Prostate gland (tissue), 2 donors: Measurements from ENCODE around the gene PINLYP. TPM values are rescaled to one million over a fixed set of nuclear protein-coding genes. Genes with fewer than 3 reads are reported as not detected.

Experiments
- DNase-seq: peaks from one replicate; pipeline ENCODE4 v3.0.0-alpha.2; 2019; ENCODE audit warnings: low spot score
- H3K27ac ChIP-seq, 2 donors: fragments of 200-600 bp; sonication (generic); 2 replicates each; pipeline ENCODE4 v1.5.1; 2017 to 2019
- H3K27me3 ChIP-seq: fragments of 200-600 bp; sonication (generic); replicated peaks from 2 replicates; pipeline ENCODE4 v1.5.1; 2019; ENCODE audit not compliant: insufficient read depth
- H3K36me3 ChIP-seq, 2 donors: fragments of 200-600 bp; sonication (generic); 1 replicate in 1 of 2; 2 replicates in 1 of 2; pipeline versions ENCODE4 v1.5.1 to v1.8.1; 2017 to 2019
- H3K4me1 ChIP-seq: fragments of 200-600 bp; sonication (generic); replicated peaks from 2 replicates; pipeline ENCODE4 v1.5.1; 2019
- H3K4me3 ChIP-seq, 2 donors: fragments of 200-600 bp; sonication (generic); 2 replicates each; pipeline ENCODE4 v1.5.1; 2017 to 2019
- H3K9me3 ChIP-seq: fragments of 200-600 bp; sonication (generic); 2 replicates; pipeline ENCODE4 v1.5.1; 2017
- POLR2A ChIP-seq: fragments of 450-650 bp; IDR thresholded peaks from one replicate; pipeline ENCODE4 v1.6.1; 2016; ENCODE audit warnings: antibody characterized with exemption, mild to moderate bottlenecking
- POLR2AphosphoS5 ChIP-seq: sonication (generic); formaldehyde crosslinking; IDR thresholded peaks from one replicate; pipeline ENCODE4 v1.6.1; 2017; ENCODE audit warnings: antibody characterized with exemption
- WGBS: methylation state at CpG from one replicate; pipeline ENCODE4 v1.1.5; 2018; 5-methylcytosine and 5-hydroxymethylcytosine counted together
- intact Hi-C: fragments of 100-400 bp; cut with DNase I; formaldehyde crosslinking; loops from one replicate; pipeline ENCODE4 v1.14.2; 2022
- total RNA-seq, 2 donors: library from RNA; depleted of rRNA; stranded (reverse); fragments of >200 nt; gene quantifications; one replicate each; pipeline ENCODE4 v1.1.0, GENCODE V29; 2016
- TF ChIP-seq, protein P1 (sequence below), 4 experiments: fragments of 200-600 bp in 2 of 4; fragments of 450-650 bp in 2 of 4; sonication (generic) in 2 of 4; IDR thresholded peaks; 1 replicate in 3 of 4; 2 replicates in 1 of 4; pipeline ENCODE4 v1.5.1; 2016 to 2019; ENCODE audit warnings: antibody characterized with exemption in 4 of 4, mild to moderate bottlenecking in 2 of 4, moderate library complexity in 2 of 4

The PINLYP gene
- total RNA-seq, 2 donors from 2014 or later = 4.8 to 7.8 TPM

DNA sequence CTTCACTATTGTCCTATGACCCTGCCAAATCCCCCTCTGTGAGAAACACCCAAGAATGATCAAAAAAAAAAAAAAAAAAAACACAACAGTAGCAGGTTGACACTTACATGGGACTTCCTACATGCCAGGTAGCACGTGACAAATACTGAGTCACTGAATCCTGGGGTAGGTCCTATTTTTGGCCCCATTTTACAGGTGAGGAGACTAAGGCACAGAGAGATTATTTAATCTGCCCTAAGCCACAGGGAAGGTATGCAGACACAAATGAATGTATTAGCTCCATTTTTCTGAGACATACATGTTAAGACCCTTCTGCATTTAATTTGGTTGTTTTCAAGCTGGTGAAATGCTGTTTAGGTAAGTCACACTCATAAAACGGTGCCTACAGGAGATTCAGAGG, 26.9 kb upstream of the PINLYP start:
- Histone ChIP-seq H3K9me3 (no peaks in the 10 kb centered on the region), H3K4me1 (no peaks in the 10 kb centered on the region), H3K27me3 (no peaks in the 10 kb centered on the region), H3K27ac (no peak overlapping the region), H3K4me3 (no peak overlapping the region), H3K36me3 (peaks cover 7 to 15% of the 10 kb centered on the region in 2 donors)
- TF ChIP-seq POLR2A (no peak), POLR2AphosphoS5 (no peak)
- TF ChIP-seq, protein P1, sequence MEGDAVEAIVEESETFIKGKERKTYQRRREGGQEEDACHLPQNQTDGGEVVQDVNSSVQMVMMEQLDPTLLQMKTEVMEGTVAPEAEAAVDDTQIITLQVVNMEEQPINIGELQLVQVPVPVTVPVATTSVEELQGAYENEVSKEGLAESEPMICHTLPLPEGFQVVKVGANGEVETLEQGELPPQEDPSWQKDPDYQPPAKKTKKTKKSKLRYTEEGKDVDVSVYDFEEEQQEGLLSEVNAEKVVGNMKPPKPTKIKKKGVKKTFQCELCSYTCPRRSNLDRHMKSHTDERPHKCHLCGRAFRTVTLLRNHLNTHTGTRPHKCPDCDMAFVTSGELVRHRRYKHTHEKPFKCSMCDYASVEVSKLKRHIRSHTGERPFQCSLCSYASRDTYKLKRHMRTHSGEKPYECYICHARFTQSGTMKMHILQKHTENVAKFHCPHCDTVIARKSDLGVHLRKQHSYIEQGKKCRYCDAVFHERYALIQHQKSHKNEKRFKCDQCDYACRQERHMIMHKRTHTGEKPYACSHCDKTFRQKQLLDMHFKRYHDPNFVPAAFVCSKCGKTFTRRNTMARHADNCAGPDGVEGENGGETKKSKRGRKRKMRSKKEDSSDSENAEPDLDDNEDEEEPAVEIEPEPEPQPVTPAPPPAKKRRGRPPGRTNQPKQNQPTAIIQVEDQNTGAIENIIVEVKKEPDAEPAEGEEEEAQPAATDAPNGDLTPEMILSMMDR (IDR thresholded peaks at IDR 0.05) = no peak
- WGBS = 90% methylated on average over 2 of the region's 2 CpGs
- no peak for DNase-seq
- intact Hi-C loops = no loop called here

DNA sequence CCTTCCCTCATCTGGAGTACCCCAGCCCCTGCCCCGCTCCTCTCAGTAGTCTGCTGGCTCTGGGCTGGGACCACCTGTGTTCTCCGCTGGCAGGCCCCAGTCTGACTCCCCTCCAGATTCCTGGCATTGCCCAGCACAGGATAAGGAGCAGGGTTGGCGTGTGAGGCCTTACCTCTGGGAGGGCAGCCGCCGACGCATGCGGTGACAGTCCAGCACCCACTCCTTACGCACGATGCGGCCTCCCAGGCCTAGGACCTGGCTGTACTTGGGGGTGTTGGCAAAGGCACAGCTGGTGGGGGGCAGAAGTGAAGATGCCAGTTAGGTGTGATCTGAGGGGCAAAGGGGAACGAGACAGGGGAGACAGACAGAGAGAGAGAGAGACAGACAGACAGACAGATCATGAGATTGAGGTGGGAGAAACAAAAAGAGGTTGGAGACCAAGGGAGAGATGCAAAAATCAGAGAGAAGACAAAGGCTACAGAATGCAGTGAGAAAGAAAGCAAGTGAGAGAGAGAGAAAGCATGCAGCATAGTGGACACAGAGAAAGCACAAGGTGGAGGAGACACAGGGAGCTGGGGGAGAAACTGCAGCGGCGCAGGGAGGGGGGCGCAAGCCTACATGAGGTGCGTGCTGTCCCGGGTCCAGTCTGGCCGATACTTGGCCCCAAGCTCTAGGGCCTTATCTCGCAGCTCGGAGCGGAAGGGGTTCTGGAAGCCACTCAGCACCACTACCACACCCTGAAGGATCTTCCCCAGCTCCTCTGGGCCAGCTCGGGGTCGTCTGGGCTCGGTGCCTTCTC, 24.0 kb upstream of the PINLYP start:
- Histone ChIP-seq H3K4me1 (no peaks in the 10 kb centered on the region), H3K27me3 (no peaks in the 10 kb centered on the region), H3K27ac (no peak overlapping the region), H3K4me3 (no peak overlapping the region), H3K9me3 (no peaks in the 10 kb centered on the region), H3K36me3 (peaks cover 6 to 11% of the 10 kb centered on the region in 2 donors)
- 96% methylated on average over 23 of the region's 23 CpGs for WGBS
- TF ChIP-seq POLR2A (no peak), POLR2AphosphoS5 (no peak)
- TF ChIP-seq, protein P1 (IDR thresholded peaks at IDR 0.05) = no peak
- no peak for DNase-seq
- intact Hi-C loops = no loop called here

DNA sequence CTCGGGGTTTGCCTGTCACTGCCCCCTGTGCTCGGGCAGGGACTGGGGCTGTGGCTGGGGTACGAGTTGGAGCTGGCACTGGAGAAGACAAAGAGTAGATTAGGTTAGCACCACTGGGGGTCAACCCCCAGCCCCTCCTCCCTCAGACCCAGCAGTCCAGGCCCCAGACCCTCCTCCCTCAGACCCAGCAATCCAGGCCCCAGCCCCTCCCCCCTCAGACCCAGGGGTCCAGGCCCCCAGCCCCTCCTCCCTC, 23.5 kb upstream of the PINLYP start:
- WGBS = 86% methylated on average over 3 of the region's 3 CpGs
- Histone ChIP-seq H3K4me3 (no peak overlapping the region), H3K27me3 (no peaks in the 10 kb centered on the region), H3K36me3 (peaks cover 6 to 11% of the 10 kb centered on the region in 2 donors), H3K4me1 (no peaks in the 10 kb centered on the region), H3K27ac (no peak overlapping the region), H3K9me3 (no peaks in the 10 kb centered on the region)
- TF ChIP-seq POLR2A (no peak), POLR2AphosphoS5 (no peak)
- TF ChIP-seq, protein P1 (IDR thresholded peaks at IDR 0.05) = no peak
- no peak for DNase-seq
- intact Hi-C loops = no loop called here

DNA sequence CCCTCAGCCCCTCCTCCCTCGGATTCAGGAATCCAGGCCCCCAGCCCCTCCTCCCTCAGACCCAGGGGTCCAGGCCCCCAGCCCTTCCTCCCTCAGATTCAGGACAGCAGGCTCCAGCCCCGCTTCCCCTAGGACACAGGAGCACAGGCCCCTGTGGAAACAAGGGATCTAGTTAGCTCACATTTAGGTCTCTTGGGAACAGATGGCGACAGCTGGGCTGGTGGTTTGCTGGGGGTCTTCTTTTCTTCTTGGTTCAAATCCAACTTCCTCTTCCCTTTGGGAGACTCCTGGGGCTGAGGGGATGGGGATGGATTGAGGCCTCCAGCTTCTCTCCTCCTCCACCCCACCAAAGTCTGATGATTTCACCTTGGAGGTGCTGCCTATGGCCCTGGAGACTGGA, 23.0 kb upstream of the PINLYP start:
- Histone ChIP-seq H3K27me3 (no peaks in the 10 kb centered on the region), H3K9me3 (no peaks in the 10 kb centered on the region), H3K36me3 (peaks cover 6 to 11% of the 10 kb centered on the region in 2 donors), H3K4me3 (no peak overlapping the region), H3K27ac (no peak overlapping the region), H3K4me1 (no peaks in the 10 kb centered on the region)
- DNase-seq = no peak
- TF ChIP-seq POLR2AphosphoS5 = no peak
- TF ChIP-seq, protein P1 (IDR thresholded peaks at IDR 0.05) = no peak
- TF ChIP-seq POLR2A = no peak
- intact Hi-C loops = no loop called here
- 96% methylated on average over 3 of the region's 3 CpGs for WGBS

DNA sequence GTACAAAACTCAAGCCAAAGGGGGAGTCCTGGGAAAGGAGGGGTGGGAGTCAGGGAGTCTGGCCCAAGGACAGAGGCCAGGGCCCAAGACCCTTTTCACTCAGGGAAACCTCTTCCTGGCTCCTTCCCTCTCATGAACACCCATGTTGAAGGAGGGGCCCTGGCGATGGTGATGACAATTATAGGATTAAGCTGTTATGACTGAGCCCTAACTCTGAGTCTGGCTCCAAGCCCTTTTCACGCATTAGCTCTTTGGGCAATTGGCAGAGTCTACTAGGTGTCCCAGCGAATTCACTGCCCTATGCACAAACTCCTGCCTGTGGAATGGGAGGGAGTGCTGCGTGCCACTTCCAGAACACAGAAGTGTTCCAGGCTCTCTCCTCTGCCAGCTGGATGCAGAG, 21.9 kb upstream of the PINLYP start:
- no peak for TF ChIP-seq POLR2A
- no peaks in the 10 kb centered on the region for H3K27me3 ChIP-seq
- no peak for DNase-seq
- intact Hi-C loops = no loop called here
- WGBS = 86% methylated on average over 4 of the region's 4 CpGs
- H3K36me3 ChIP-seq = peaks cover 6 to 11% of the 10 kb centered on the region in 2 donors
- H3K9me3 ChIP-seq = no peaks in the 10 kb centered on the region
- H3K4me3 ChIP-seq = no peak overlapping the region
- H3K4me1 ChIP-seq = no peaks in the 10 kb centered on the region
- H3K27ac ChIP-seq = no peak overlapping the region
